HEK293 (cell line): ENCODE measurements around the gene PRRT2.

Experiments
- GLIS2 ChIP-seq: fragments of 450-650 bp; formaldehyde crosslinking; IDR thresholded peaks from 2 replicates; pipeline ENCODE4 v1.5.1; 2016; ENCODE audit warnings: missing biosample characterization, missing genetic modification characterization
- KLF1 ChIP-seq: fragments of 450-650 bp; formaldehyde crosslinking; IDR thresholded peaks from 2 replicates; pipeline ENCODE4 v1.5.1; 2016; ENCODE audit warnings: missing biosample characterization, missing genetic modification characterization
- MZF1 ChIP-seq: fragments of 450-650 bp; formaldehyde crosslinking; IDR thresholded peaks from 2 replicates; pipeline ENCODE4 v1.5.1; 2017; ENCODE audit warnings: missing biosample characterization, missing genetic modification characterization, borderline replicate concordance
- OSR2 ChIP-seq: fragments of 450-650 bp; formaldehyde crosslinking; IDR thresholded peaks from 2 replicates; pipeline ENCODE4 v1.5.1; 2016; ENCODE audit warnings: missing biosample characterization, missing genetic modification characterization
- OVOL3 ChIP-seq: fragments of 450-650 bp; formaldehyde crosslinking; IDR thresholded peaks from 2 replicates; pipeline ENCODE4 v1.5.1; 2016; ENCODE audit warnings: missing biosample characterization, missing genetic modification characterization
- SP2 ChIP-seq: fragments of 450-650 bp; formaldehyde crosslinking; IDR thresholded peaks from 2 replicates; pipeline ENCODE4 v1.5.1; 2016; ENCODE audit warnings: missing biosample characterization, missing genetic modification characterization
- SP7 ChIP-seq: fragments of 450-650 bp; formaldehyde crosslinking; IDR thresholded peaks from 2 replicates; pipeline ENCODE4 v1.5.1; 2016; ENCODE audit warnings: missing biosample characterization, missing genetic modification characterization
- ZEB2 ChIP-seq: fragments of 450-650 bp; formaldehyde crosslinking; IDR thresholded peaks from 2 replicates; pipeline ENCODE4 v1.5.1; 2016; ENCODE audit warnings: missing biosample characterization, missing genetic modification characterization
- ZNF155 ChIP-seq: fragments of 450-650 bp; formaldehyde crosslinking; IDR thresholded peaks from 2 replicates; pipeline ENCODE4 v1.5.1; 2016; ENCODE audit warnings: missing biosample characterization, missing genetic modification characterization
- ZNF174 ChIP-seq: fragments of 450-650 bp; formaldehyde crosslinking; IDR thresholded peaks from 2 replicates; pipeline ENCODE4 v1.5.0; 2017; ENCODE audit warnings: missing biosample characterization, mild to moderate bottlenecking, missing genetic modification characterization
- ZNF248 ChIP-seq: fragments of 450-650 bp; formaldehyde crosslinking; IDR thresholded peaks from 2 replicates; pipeline ENCODE4 v1.5.1; 2017; ENCODE audit warnings: missing biosample characterization, missing genetic modification characterization
- ZNF26 ChIP-seq: fragments of 450-650 bp; formaldehyde crosslinking; IDR thresholded peaks from 2 replicates; pipeline ENCODE4 v1.5.1; 2016; ENCODE audit warnings: missing biosample characterization, missing genetic modification characterization
- ZNF473 ChIP-seq: fragments of 450-650 bp; formaldehyde crosslinking; IDR thresholded peaks from 2 replicates; pipeline ENCODE4 v1.5.1; 2017; ENCODE audit warnings: missing biosample characterization, missing genetic modification characterization
- ZNF555 ChIP-seq: fragments of 450-650 bp; formaldehyde crosslinking; conservative IDR thresholded peaks from 2 replicates; pipeline ENCODE4 v1.5.1; 2017; ENCODE audit warnings: missing biosample characterization, mild to moderate bottlenecking, missing genetic modification characterization, inconsistent platforms
- ZNF596 ChIP-seq: fragments of 450-650 bp; IDR thresholded peaks from 2 replicates; pipeline ENCODE4 v1.5.0; 2018; ENCODE audit warnings: missing biosample characterization, mild to moderate bottlenecking, missing genetic modification characterization, moderate library complexity
- ZNF626 ChIP-seq: fragments of 450-650 bp; sonication (Bioruptor Pico); formaldehyde crosslinking; IDR thresholded peaks from 2 replicates; pipeline ENCODE4 v1.5.1; 2018; ENCODE audit warnings: missing biosample characterization, missing genetic modification characterization, inconsistent platforms
- ZNF645 ChIP-seq: fragments of 450-650 bp; formaldehyde crosslinking; IDR thresholded peaks from 2 replicates; pipeline ENCODE4; 2016; ENCODE audit warnings: missing biosample characterization, missing genetic modification characterization
- ZNF791 ChIP-seq: fragments of 450-650 bp; formaldehyde crosslinking; IDR thresholded peaks from 2 replicates; pipeline ENCODE4 v1.5.1; 2016; ENCODE audit warnings: missing biosample characterization, missing genetic modification characterization
- TF ChIP-seq, protein P1 (sequence below): fragments of 450-650 bp; IDR thresholded peaks from 2 replicates; pipeline ENCODE4 v1.5.1; 2018; ENCODE audit warnings: missing biosample characterization, missing genetic modification characterization
- TF ChIP-seq, protein P2 (sequence below): fragments of 450-650 bp; formaldehyde crosslinking; IDR thresholded peaks from 2 replicates; pipeline ENCODE4 v1.5.1; 2016; ENCODE audit warnings: missing biosample characterization, missing genetic modification characterization, borderline replicate concordance
- TF ChIP-seq, protein P3 (sequence below): fragments of 450-650 bp; formaldehyde crosslinking; IDR thresholded peaks from 2 replicates; pipeline ENCODE4 v1.5.1; 2017; ENCODE audit warnings: missing biosample characterization, missing genetic modification characterization
- TF ChIP-seq, protein P4 (sequence below): fragments of 450-650 bp; formaldehyde crosslinking; IDR thresholded peaks from 2 replicates; pipeline ENCODE4 v1.5.1; 2016; ENCODE audit warnings: missing biosample characterization, missing genetic modification characterization

The PRRT2 gene

GRCh38 chr16:29805232-29806098 lies 6.5 kb upstream of the PRRT2 start (continued):
- peak; percentile 9; the same call in 1 of the 2 replicates for TF ChIP-seq ZNF645 (tag by site-specific recombination)
- peak; percentile 62 for TF ChIP-seq MZF1
- TF ChIP-seq ZNF626 (tag by site-specific recombination) = no peak
- TF ChIP-seq, protein P1, sequence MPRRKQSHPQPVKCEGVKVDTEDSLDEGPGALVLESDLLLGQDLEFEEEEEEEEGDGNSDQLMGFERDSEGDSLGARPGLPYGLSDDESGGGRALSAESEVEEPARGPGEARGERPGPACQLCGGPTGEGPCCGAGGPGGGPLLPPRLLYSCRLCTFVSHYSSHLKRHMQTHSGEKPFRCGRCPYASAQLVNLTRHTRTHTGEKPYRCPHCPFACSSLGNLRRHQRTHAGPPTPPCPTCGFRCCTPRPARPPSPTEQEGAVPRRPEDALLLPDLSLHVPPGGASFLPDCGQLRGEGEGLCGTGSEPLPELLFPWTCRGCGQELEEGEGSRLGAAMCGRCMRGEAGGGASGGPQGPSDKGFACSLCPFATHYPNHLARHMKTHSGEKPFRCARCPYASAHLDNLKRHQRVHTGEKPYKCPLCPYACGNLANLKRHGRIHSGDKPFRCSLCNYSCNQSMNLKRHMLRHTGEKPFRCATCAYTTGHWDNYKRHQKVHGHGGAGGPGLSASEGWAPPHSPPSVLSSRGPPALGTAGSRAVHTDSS (tag by site-specific recombination) = 0 out of 2 replicates have a peak, but pooled peaks have one; percentile 7
- TF ChIP-seq, protein P2, sequence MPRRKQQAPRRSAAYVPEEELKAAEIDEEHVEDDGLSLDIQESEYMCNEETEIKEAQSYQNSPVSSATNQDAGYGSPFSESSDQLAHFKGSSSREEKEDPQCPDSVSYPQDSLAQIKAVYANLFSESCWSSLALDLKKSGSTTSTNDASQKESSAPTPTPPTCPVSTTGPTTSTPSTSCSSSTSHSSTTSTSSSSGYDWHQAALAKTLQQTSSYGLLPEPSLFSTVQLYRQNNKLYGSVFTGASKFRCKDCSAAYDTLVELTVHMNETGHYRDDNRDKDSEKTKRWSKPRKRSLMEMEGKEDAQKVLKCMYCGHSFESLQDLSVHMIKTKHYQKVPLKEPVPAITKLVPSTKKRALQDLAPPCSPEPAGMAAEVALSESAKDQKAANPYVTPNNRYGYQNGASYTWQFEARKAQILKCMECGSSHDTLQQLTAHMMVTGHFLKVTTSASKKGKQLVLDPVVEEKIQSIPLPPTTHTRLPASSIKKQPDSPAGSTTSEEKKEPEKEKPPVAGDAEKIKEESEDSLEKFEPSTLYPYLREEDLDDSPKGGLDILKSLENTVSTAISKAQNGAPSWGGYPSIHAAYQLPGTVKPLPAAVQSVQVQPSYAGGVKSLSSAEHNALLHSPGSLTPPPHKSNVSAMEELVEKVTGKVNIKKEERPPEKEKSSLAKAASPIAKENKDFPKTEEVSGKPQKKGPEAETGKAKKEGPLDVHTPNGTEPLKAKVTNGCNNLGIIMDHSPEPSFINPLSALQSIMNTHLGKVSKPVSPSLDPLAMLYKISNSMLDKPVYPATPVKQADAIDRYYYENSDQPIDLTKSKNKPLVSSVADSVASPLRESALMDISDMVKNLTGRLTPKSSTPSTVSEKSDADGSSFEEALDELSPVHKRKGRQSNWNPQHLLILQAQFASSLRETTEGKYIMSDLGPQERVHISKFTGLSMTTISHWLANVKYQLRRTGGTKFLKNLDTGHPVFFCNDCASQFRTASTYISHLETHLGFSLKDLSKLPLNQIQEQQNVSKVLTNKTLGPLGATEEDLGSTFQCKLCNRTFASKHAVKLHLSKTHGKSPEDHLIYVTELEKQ (tag by site-specific recombination) = 0 out of 2 replicates have a peak, but pooled peaks have one; percentile 74
- TF ChIP-seq, protein P3, sequence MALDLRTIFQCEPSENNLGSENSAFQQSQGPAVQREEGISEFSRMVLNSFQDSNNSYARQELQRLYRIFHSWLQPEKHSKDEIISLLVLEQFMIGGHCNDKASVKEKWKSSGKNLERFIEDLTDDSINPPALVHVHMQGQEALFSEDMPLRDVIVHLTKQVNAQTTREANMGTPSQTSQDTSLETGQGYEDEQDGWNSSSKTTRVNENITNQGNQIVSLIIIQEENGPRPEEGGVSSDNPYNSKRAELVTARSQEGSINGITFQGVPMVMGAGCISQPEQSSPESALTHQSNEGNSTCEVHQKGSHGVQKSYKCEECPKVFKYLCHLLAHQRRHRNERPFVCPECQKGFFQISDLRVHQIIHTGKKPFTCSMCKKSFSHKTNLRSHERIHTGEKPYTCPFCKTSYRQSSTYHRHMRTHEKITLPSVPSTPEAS (tag by site-specific recombination) = peak; percentile 51; the same call in 1 of the 2 replicates
- no peak for TF ChIP-seq ZNF26 (tag by site-specific recombination)
- peak; percentile 95 for TF ChIP-seq SP7
- TF ChIP-seq ZNF596 (tag by site-specific recombination) = no peak
- TF ChIP-seq GLIS2 = peak; percentile 99
- no peak for TF ChIP-seq ZNF791 (tag by site-specific recombination)
- TF ChIP-seq KLF1 = peak; percentile 97
- peak; percentile 68 for TF ChIP-seq OSR2
- no peak for TF ChIP-seq ZNF174 (tag by site-specific recombination)
- TF ChIP-seq, protein P4, sequence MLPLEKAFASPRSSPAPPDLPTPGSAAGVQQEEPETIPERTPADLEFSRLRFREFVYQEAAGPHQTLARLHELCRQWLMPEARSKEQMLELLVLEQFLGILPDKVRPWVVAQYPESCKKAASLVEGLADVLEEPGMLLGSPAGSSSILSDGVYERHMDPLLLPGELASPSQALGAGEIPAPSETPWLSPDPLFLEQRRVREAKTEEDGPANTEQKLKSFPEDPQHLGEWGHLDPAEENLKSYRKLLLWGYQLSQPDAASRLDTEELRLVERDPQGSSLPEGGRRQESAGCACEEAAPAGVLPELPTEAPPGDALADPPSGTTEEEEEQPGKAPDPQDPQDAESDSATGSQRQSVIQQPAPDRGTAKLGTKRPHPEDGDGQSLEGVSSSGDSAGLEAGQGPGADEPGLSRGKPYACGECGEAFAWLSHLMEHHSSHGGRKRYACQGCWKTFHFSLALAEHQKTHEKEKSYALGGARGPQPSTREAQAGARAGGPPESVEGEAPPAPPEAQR (tag by site-specific recombination) = peak; percentile 85; the same call in 1 of the 2 replicates
- no peak for TF ChIP-seq ZNF248
- peak; percentile 100 for TF ChIP-seq OVOL3 (tag by site-specific recombination)
- TF ChIP-seq ZNF473 (tag by site-specific recombination) = no peak
- peak; percentile 100 for TF ChIP-seq ZEB2
- TF ChIP-seq ZNF555 = no peak
- no peak for TF ChIP-seq ZNF155
- peak; percentile 92 for TF ChIP-seq SP2 (tag by site-specific recombination)
